Activated naive CD4-positive, alpha-beta T cell treated with anti-CD3 and anti-CD28 coated beads, Interleukin-2, amount 50 U/mL, for 24 hours (primary cell): ENCODE results near the gene VGF.
"Not testable (repeated sequence)": the region's sequence is repeated elsewhere in the genome, so short reads cannot be mapped to it uniquely, and the experiment has no call there.

ENCODE experiments used
- H3K27ac Mint-ChIP-seq: one replicate; pipeline ENCODE4 v1.8.0; 2021; ENCODE audit warnings: mild to moderate bottlenecking, mixed read lengths
- H3K27me3 Mint-ChIP-seq: one replicate; pipeline ENCODE4 v1.8.0; 2021; ENCODE audit warnings: mixed read lengths
- H3K36me3 Mint-ChIP-seq: one replicate; pipeline ENCODE4 v1.8.0; 2021; ENCODE audit warnings: mixed read lengths
- H3K4me1 Mint-ChIP-seq: one replicate; pipeline ENCODE4 v1.8.0; 2021; ENCODE audit warnings: mixed read lengths
- H3K4me3 Mint-ChIP-seq: one replicate; pipeline ENCODE4 v1.8.0; 2021; ENCODE audit warnings: mild to moderate bottlenecking, mixed read lengths
- H3K9me3 Mint-ChIP-seq: one replicate; pipeline ENCODE4 v1.8.0; 2021; ENCODE audit warnings: mixed read lengths

VGF gene

DNA sequence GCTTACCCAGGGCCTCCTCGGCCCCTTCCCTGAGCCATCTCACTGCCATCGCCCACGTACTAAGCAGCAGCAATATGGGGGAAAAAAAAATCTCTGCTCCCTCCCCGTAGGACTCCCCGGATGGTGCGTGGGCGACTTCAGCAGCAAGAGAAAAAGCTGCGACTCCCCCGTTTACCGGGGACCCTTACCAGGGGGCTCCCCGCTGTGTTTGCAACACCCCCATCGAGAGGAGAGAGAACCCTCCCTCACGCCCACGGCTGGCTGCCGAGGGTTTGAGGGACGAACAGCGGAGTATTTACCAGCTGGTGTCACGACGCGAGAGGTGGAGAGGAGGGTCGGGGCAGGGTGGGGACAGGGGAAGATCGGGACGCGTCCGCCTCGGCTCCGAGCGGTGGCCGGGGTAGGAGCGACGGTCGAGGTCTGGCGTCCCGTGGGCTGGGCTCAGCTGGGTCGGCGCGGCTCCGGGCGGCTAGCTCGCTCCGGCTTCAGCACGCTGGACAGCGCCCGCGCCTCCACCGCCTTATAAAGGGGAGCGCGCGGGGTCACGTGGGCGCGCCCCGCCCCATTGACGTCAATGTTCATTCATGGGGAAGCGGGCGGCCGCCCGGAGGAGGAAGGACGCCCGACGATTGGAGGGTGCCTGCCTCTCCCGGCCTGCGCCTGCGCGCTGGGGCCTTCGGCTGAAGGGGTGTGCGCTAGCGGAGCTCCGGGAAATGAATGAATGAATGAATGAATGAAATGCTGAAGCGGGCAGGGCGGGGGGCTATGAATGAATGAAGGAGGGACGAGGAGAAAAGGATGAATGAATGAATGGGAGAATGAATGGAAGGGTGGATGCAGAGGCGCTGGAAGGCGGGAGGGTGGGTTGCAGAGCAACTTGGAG lies at the start of gene VGF:
Gene VGF (minus strand): TSS at position 495 of the 883 bp plus-strand sequence. CDS start 726 bp downstream, outside the sequence.
- Mint-ChIP-seq H3K27me3 (peaks cover 33% of the 10 kb centered on the region), H3K4me3 (peak within 1 kb of the TSS; percentile 78), H3K27ac (peak within 1 kb of the TSS; percentile 76), H3K9me3 (no peaks in the 10 kb centered on the region), H3K36me3 (no peaks in the 10 kb centered on the region), H3K4me1 (peaks cover 51% of the 10 kb centered on the region)

DNA sequence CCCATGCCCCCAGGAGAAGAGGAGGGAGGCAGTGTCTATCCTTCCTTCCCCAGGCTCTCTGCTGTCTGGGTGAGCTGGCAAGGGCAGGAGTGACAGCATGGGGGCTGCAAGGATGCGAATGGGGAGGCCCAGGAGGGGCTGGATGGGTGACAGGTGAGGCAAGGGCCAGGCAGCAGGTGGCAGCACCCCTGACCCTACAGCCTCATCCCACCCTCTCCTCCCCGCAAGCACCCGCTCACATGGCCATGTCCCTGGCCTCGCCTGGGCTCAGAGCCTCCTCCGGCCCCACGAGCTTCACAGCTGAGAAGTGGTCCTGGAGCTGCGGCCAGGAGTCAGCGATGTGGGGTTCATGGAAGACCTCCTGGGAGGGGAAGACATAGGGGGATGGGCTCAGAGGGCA lies 46.6 kb upstream of the VGF start:
- Mint-ChIP-seq H3K4me1 (peaks cover 9% of the 10 kb centered on the region), H3K4me3 (no peak overlapping the region), H3K36me3 (peaks cover 2% of the 10 kb centered on the region), H3K27me3 (no peaks in the 10 kb centered on the region), H3K27ac (no peak overlapping the region), H3K9me3 (no peaks in the 10 kb centered on the region)

DNA sequence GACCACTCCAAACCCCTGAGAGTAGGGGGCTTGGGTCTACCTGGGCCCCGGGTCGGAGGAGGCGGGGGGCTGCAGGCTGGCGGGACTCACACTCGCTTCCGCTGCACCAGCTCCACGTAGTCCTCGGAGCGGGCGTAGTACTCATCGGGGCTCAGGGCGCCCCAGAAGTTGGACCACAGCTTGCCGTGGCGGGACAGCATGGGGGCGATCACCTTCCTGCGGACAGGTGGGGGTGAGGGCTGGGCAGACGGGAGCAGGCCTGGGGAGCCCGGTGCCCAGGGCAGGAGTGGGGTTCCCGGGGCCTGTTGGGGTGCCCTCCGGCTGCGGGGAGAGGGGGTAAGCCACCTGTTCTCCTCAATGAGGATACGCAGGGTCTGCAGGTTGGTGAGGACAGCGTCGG lies 46.1 kb upstream of the VGF start:
- Mint-ChIP-seq H3K4me1 (peaks cover 5% of the 10 kb centered on the region), H3K36me3 (peaks cover 2% of the 10 kb centered on the region), H3K4me3 (no peak overlapping the region), H3K27ac (no peak overlapping the region), H3K27me3 (no peaks in the 10 kb centered on the region), H3K9me3 (no peaks in the 10 kb centered on the region)

DNA sequence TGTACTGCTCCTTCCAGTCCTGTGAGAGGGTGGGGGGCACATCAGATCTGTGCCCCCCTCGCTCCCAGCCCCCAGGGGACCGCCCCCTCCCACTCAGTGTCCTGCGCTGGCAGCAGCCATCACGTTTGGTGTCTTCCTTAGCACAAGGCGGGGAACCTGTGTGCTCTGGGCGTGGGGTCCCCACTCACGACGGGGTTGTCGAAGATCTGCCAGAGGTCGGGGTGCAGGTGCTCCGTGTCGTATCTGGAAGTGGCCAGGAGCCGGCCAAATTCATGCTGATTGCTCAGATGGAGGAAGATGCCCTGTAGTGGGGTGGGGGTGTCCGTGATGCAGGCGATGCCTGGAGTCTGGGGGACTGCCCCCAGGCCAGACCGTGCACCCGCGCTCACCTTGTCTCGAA lies 44.8 kb upstream of the VGF start:
- no peaks in the 10 kb centered on the region for H3K27me3 Mint-ChIP-seq
- H3K9me3 Mint-ChIP-seq = no peaks in the 10 kb centered on the region
- H3K36me3 Mint-ChIP-seq = peaks cover 3% of the 10 kb centered on the region
- H3K4me3 Mint-ChIP-seq = no peak overlapping the region
- H3K4me1 Mint-ChIP-seq = no peaks in the 10 kb centered on the region
- no peak overlapping the region for H3K27ac Mint-ChIP-seq

DNA sequence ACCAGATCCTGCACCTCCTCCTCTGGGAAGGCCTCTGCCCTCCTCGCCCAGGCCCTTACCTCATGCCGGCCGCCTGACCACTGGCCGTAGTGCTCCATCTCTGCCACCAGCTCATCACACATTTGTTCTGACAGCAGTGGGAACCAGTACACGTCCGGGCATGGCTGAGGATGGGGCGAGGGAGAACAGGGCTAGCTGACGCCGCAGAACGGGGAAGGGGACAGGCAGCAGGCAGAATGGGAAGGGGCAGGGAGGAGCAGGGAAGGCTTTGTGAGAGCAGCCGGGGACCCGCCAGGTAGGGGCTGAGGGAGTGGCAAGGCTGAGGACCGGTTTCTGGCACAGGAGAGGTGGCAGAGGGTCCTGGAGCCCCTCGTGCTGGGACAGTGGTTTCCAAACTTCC lies 43.4 kb upstream of the VGF start:
- peaks cover under 1% of the 10 kb centered on the region for H3K27me3 Mint-ChIP-seq
- H3K27ac Mint-ChIP-seq = no peak overlapping the region
- H3K4me1 Mint-ChIP-seq = peaks cover 6% of the 10 kb centered on the region
- H3K9me3 Mint-ChIP-seq = no peaks in the 10 kb centered on the region
- H3K4me3 Mint-ChIP-seq = no peak overlapping the region
- H3K36me3 Mint-ChIP-seq = peaks cover 3% of the 10 kb centered on the region

DNA sequence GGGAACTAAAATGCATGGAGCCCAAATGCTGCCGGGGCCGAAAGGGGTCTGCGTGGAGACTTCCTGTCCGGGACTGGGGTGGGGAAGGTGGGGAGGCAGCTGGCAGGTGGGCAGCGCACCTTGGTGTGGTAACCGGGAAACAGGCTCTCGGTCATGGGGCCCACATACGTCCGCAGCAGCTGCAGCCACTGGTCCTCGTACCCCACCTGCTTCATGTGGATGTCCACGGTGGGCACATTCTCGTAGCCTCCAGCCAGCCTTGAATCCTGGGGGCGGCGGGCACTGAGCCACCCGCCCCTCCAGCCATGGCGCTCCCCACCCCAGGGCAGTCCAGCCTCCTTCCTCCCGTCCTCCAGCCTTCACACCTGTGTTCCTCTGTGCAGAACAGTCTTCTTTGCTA lies 42.1 kb upstream of the VGF start:
- Mint-ChIP-seq H3K4me1 (peaks cover 13% of the 10 kb centered on the region), H3K9me3 (no peaks in the 10 kb centered on the region), H3K27me3 (peaks cover 5% of the 10 kb centered on the region), H3K36me3 (peaks cover 3% of the 10 kb centered on the region), H3K27ac (no peak overlapping the region), H3K4me3 (no peak overlapping the region)

DNA sequence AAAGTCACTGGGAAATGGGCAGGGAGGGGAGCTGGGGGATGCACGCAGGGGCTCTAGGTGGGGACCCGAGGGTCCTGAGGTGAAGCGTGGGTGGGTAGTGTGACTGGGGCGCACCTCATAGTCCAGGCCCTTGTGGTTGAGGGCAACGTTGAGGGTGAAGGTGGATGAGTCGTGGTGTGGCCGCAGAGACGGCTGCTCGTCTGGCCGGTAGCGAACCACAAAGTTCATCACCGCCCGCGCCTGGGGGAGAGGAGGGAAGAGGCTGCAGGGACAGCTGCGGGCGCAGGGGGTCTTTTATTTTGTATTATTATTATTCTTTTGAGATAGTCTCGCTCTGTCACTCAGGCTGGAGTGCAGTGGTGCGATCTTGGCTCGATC lies 41.3 kb upstream of the VGF start:
- Mint-ChIP-seq H3K36me3 (peaks cover 3% of the 10 kb centered on the region), H3K4me3 (no peak overlapping the region), H3K27me3 (peaks cover 6% of the 10 kb centered on the region), H3K9me3 (no peaks in the 10 kb centered on the region), H3K27ac (no peak overlapping the region), H3K4me1 (peaks cover 13% of the 10 kb centered on the region)

DNA sequence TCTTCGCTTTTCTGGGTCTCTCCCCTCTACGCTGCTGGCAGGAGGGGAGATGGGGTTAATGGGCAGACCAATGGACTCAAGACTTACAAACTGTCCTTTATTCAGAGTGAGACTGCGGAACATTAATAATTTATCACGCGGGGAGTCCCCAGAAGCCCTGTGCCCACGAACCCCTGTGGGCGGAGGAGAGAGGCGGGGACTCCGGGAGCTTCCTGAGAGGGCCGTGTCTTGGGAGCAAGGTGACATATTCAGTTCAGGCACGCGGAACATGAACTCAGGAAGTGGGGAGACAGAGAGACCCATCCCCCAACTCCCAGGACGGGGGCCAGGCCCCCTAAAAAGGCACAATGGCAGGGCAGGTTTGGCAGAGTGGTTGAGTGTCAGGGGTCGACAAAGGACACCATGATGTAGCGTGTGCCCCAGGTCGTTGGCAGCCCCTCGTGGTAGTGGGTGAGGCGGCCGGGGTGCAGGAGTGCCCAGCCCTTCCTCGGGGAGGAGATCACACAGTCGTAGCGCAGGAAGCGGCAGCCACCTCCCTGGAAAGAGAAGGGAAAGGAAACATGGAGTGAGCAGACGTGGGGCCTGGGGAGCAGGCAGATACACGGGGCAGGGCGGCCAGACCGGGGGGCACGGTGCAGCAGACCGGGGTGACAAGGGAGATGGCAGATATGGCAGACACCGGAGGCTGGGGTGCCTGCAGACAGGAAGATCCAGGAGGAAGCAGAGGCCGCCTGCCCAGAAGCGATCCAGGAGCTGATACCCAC lies 40.7 kb upstream of the VGF start:
- H3K27me3 Mint-ChIP-seq = peaks cover 7% of the 10 kb centered on the region
- H3K27ac Mint-ChIP-seq = peak overlapping the region; percentile 8

DNA sequence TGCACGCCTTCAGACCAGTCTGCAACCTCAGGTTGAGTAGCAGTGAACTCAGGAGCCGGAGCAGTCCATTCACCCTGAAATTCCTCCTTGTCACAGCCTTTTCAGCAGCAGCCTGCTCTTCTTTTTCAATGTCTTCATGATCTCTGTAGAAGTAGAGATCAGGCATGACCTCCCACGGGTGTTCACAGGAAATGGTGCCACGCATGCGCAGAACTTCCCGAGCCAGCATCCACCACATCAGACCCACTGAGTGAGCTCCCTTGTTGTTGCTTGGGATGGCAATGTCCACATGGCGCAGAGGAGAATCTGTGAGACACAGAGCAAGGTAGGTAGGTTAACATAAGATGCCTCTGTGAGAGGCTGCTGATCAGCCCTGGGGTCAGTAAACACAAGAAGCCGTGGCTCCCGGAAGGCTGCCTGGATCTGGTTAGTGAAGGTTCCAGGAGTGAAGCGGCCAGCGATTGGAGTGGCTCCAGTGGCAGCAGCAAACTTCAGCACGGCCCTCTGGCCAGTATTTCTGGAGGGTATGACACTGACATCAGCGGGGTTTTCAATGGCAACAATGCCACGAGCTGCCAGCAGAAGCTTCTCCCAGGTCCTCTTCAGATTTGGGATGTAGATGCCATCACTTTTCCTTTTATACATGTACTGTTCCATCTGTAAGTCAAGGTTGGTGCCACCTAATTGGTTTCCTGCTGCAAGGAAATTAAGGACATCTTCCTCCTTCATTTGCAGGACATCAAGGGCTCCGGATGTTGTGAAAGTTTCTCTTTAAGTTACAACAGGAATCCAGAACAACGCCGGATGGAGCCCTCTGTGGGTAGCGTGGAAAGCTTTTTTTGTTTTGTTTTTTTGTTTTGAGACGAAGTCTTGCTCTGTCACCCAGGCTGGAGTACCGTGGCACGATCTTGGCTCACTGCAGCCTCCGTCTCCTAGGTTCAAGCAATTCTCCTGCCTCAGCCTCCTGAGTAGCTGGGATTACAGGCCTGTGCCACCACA lies 38.7 kb upstream of the VGF start:
- Mint-ChIP-seq H3K27ac (peak overlapping the region; percentile 94), H3K27me3 (peaks cover 14% of the 10 kb centered on the region), H3K4me1 (peaks cover 17% of the 10 kb centered on the region), H3K4me3 (peak overlapping the region; percentile 81)
- H3K9me3 Mint-ChIP-seq, H3K36me3 Mint-ChIP-seq: not testable (repeated sequence)

More for the DNA sequence above, 40.7 kb upstream of the VGF start:
- H3K9me3 Mint-ChIP-seq = no peaks in the 10 kb centered on the region
- H3K4me3 Mint-ChIP-seq = no peak overlapping the region
- H3K36me3 Mint-ChIP-seq = peaks cover 3% of the 10 kb centered on the region
- H3K4me1 Mint-ChIP-seq = peaks cover 13% of the 10 kb centered on the region

DNA sequence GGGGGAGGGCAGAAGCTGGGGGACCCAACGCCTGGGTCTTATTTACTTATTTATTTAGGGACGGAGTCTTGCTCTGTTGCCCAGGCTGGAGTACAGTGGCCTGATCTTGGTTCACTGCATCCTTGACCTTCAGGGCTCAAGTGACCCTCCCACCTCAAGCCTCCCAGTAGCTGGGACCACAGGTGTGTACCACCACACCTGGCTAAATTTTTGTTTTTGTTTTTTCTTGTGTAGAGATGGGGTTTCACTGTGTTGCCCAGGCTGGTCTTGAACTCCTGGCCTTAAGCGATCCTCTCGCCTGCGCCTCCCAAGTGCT lies 37.2 kb upstream of the VGF start:
- Mint-ChIP-seq H3K36me3 (peaks cover 1% of the 10 kb centered on the region), H3K4me1 (peaks cover 17% of the 10 kb centered on the region), H3K9me3 (no peaks in the 10 kb centered on the region), H3K4me3 (peak overlapping the region; percentile 19), H3K27ac (no peak overlapping the region), H3K27me3 (peaks cover 16% of the 10 kb centered on the region)

DNA sequence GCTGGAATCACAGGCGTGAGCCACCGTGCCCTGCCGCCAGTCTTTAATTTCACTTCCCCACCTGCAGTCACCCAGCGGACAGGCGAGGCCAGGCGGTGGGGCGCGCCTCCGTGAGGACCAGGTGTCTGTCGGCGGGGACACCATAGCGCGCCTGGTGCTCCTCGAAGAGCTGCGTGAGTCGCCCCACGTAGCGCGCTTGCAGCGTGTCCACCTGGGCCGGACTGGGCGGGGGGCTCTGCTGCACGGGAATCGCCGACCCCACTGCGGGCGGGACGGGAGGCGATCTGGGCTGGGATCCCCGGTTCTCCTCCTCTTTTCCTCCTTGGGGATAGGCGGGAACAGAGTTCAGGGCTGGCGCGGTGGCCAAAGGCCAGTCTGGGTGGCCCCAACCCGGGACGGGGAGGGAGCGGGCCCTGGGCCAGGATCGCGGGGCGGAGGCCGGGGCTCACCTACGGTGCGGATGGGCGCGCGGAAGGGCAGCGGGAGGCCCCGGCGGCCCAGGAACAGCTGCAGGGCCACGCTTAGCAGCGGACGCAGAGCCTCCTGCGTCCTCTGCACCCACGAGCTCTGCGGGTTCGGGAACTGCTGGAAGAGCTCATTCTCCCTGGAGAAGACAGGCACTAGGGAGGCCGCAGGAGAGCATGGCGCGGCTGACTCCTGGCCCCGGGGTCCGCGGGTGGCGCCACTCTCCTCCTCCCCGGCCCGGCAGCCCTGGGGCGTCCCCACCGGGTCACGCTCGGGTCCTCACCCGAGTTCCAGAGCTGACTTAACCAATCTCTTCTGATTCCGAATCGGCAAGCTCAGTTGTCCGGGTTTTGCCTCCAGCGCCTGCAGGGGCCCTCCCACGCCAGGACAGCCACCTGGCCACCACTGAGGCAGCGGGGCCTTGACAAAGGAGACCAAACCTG lies 36.6 kb upstream of the VGF start:
- H3K27ac Mint-ChIP-seq = no peak overlapping the region
- H3K9me3 Mint-ChIP-seq = no peaks in the 10 kb centered on the region
- H3K36me3 Mint-ChIP-seq = peaks cover 1% of the 10 kb centered on the region
- peaks cover 17% of the 10 kb centered on the region for H3K4me1 Mint-ChIP-seq
- H3K4me3 Mint-ChIP-seq = peak overlapping the region; percentile 19
- peaks cover 16% of the 10 kb centered on the region for H3K27me3 Mint-ChIP-seq

DNA sequence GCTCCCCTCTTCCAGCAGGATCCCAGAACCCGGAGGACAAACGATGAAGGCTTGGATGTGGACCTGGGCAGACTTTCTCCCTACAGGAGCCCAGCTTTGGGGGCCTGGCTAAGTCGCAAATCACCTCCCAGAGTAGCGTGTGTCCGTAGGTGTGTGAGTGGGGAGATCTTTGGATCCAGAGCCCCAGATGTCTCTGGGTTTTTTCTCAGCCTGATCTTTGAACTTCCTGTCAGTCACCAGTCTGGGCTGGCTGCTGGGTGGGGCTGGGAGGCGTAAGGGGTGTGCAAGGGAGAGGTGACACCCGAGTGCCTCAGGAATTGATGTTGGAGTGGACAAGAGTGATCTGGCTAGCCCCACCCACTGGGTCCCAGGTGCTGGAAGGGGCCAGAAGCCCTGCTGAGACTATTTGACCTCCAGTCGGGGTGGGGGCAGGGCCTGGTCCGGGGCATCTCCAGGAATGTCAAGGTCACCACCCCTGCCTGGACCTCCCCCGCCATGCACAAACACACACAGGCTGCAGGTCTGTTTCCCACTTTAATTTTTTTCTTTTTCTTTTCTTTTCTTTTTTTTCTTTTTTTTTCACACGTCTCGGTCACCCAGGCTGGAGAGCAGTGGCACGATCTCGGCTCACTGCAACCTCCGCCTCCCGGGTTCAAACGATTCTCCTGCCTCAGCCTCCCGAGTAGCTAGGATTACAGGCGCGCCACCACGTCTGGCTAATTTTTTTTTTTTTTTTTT lies 35.7 kb upstream of the VGF start, which contains the start of gene MOGAT3:
Gene MOGAT3 (minus strand): TSS at position 175 of the 738 bp plus-strand sequence. CDS start 182 bp downstream, outside the sequence.
- Mint-ChIP-seq H3K4me3 (no peak within 1 kb of the TSS), H3K9me3 (no peaks in the 10 kb centered on the region), H3K36me3 (peaks cover 1% of the 10 kb centered on the region), H3K27ac (no peak within 1 kb of the TSS), H3K4me1 (peaks cover 17% of the 10 kb centered on the region), H3K27me3 (peaks cover 16% of the 10 kb centered on the region)

DNA sequence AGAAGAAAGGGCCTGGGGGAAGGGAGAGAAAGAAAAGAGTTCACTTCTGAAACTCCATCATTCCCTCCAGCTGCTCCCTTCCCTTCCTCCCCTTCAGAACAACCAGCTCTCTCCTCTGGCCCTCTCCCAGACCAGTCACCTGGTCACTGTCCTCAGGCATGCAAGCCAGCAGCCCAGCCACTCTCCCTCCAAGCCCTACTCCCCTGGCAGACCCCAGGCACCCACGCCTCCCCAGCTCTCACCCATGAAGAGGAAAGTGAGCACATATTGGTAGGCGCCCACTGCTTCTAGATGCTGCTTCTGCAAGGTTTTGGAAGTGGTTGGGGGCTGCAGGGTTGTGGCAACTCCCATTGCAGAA lies 35.1 kb upstream of the VGF start:
- Mint-ChIP-seq H3K9me3 (no peaks in the 10 kb centered on the region), H3K4me3 (no peak overlapping the region), H3K4me1 (peaks cover 17% of the 10 kb centered on the region), H3K36me3 (no peaks in the 10 kb centered on the region), H3K27me3 (peaks cover 16% of the 10 kb centered on the region), H3K27ac (no peak overlapping the region)

DNA sequence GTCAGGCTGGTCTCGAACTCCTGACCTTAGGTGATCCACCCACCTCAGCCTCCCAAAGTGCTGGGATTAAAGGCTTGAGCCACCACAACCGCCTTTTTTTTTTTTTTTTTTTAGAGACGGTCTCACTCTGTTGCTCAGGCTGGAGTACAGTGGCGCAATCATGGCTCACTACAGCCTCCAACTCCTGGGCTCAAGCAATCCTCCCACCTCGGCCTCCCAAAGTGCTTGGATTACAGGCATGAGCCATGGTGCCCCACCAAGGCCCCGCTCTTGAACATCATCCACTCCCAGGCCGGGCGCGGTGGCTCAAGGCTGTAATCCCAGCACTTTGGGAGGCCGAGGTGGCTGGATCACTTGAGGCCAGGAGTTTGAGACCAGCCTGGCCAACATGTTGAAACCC lies 34.2 kb upstream of the VGF start:
- H3K27me3 Mint-ChIP-seq = peaks cover 16% of the 10 kb centered on the region
- H3K9me3 Mint-ChIP-seq, H3K36me3 Mint-ChIP-seq, H3K27ac Mint-ChIP-seq, H3K4me3 Mint-ChIP-seq: not testable (repeated sequence)
- H3K4me1 Mint-ChIP-seq = peaks cover 17% of the 10 kb centered on the region
